ENCODE measurements around the gene SDE2. TPM values are rescaled to one million over a fixed set of nuclear protein-coding genes. Genes with fewer than 3 reads are reported as not detected.
"Not testable (repeated sequence)": the region's sequence is repeated elsewhere in the genome, so short reads cannot be mapped to it uniquely, and the experiment has no call there.

Gene SDE2
- total RNA-seq, 1 donor from 2014 or later = 19.6 TPM

DNA sequence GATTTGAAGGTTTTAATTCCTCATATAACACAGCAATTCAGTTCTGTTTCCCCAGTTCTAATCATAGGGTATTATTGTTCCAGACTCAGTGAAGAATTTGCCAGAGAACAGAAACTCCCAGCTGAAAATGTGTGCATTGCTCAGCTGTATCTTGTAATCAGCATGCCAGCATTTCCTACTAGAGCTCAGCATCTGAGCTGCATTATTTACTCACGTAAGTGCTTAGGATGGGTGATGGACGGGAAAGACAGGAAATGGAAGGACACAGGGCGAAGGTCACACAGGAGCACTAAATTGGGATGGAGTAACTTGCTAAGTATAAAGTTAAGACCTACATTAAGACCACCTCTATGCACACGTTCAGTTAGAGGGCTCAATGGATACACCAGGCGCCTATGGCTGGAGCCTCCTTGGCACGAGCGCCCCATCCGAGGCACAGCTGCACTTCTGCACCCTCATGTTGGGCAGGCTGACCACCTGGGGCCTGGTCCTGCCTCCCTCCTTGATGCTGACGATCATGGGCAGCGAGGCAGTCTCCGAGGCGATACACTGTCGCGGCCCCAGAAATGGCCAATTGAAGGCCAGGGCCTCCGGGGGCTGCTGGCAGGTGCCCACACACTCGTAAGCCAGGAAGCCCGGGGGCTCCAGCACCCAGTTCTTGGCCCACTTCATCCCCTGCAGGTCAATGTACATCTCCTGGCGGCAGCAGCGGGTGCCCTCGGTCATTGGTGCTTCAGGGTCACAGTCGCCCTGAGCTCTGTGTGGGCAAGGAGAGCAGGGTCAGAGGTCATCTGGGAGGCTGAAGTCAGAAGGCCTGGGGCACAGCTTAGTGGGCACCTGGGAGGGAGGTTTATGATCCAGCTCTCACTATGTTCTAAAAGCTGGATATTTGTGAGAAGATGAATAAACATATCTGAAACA is 61.8 kb downstream of the SDE2 start:
- H3K36me3 Mint-ChIP-seq (ENCODE audit: unreplicated experiment) = no peaks in the 10 kb centered on the region
- no peak overlapping the region for H3K4me3 Mint-ChIP-seq (ENCODE audit: unreplicated experiment)
- TF ChIP-seq, protein P1, sequence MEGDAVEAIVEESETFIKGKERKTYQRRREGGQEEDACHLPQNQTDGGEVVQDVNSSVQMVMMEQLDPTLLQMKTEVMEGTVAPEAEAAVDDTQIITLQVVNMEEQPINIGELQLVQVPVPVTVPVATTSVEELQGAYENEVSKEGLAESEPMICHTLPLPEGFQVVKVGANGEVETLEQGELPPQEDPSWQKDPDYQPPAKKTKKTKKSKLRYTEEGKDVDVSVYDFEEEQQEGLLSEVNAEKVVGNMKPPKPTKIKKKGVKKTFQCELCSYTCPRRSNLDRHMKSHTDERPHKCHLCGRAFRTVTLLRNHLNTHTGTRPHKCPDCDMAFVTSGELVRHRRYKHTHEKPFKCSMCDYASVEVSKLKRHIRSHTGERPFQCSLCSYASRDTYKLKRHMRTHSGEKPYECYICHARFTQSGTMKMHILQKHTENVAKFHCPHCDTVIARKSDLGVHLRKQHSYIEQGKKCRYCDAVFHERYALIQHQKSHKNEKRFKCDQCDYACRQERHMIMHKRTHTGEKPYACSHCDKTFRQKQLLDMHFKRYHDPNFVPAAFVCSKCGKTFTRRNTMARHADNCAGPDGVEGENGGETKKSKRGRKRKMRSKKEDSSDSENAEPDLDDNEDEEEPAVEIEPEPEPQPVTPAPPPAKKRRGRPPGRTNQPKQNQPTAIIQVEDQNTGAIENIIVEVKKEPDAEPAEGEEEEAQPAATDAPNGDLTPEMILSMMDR (IDR thresholded peaks at IDR 0.05; ENCODE audit: partially characterized antibody, unreplicated experiment) = no peak
- no peak for DNase-seq
- no peaks in the 10 kb centered on the region for H3K27me3 Mint-ChIP-seq (ENCODE audit: unreplicated experiment)
- no peaks in the 10 kb centered on the region for H3K9me3 Mint-ChIP-seq (ENCODE audit: unreplicated experiment)
- H3K4me1 Mint-ChIP-seq (ENCODE audit: low read depth, unreplicated experiment) = peaks cover 6% of the 10 kb centered on the region
- H3K27ac Mint-ChIP-seq (ENCODE audit: unreplicated experiment) = no peak overlapping the region

DNA sequence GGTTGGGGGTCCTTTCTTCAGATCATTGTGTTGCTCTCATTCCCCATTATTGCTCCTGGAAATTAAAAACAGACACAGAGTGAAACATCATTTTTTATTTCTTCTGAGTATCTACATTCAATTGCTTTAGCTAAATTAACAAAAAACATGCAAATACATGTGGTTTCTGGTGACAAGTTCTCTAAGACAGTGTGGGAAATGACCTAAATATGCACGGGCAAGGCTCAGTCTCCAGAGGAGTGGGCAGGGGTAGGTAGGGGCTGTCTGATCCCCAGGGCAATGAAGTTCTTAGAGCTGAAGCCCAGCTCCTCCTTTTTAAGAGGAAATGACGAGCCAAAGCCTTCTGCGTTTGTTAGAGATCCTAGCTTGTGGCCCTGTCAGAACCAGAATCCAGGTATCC is 62.6 kb downstream of the SDE2 start:
- DNase-seq = no peak
- H3K27ac Mint-ChIP-seq (ENCODE audit: unreplicated experiment) = no peak overlapping the region
- peaks cover 4% of the 10 kb centered on the region for H3K4me1 Mint-ChIP-seq (ENCODE audit: low read depth, unreplicated experiment)
- TF ChIP-seq, protein P1 (IDR thresholded peaks at IDR 0.05; ENCODE audit: partially characterized antibody, unreplicated experiment) = no peak
- no peaks in the 10 kb centered on the region for H3K27me3 Mint-ChIP-seq (ENCODE audit: unreplicated experiment)
- no peak overlapping the region for H3K4me3 Mint-ChIP-seq (ENCODE audit: unreplicated experiment)
- no peaks in the 10 kb centered on the region for H3K9me3 Mint-ChIP-seq (ENCODE audit: unreplicated experiment)
- no peaks in the 10 kb centered on the region for H3K36me3 Mint-ChIP-seq (ENCODE audit: unreplicated experiment)

DNA sequence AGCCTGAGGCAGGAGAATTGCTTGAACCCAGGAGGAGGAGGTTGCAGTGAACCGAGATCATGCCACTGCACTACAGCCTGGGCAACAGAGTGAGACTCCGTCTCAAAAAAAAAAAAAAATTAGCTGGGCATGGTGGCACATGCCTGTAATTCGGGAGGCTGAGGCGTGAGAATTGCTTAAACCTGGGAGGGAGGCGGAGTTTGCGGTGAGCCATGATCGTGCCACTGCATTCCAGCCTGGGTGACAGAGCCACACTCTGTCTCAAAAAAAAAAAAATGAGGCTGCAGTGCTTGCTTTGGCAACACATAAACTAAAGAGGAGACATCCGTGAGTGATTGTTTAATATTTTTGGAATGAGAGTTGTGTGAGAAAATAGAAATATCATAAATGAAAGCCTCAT is 63.1 kb downstream of the SDE2 start:
- H3K4me1 Mint-ChIP-seq (ENCODE audit: low read depth, unreplicated experiment); H3K27me3 Mint-ChIP-seq (ENCODE audit: unreplicated experiment); H3K36me3 Mint-ChIP-seq (ENCODE audit: unreplicated experiment); DNase-seq; H3K9me3 Mint-ChIP-seq (ENCODE audit: unreplicated experiment); H3K4me3 Mint-ChIP-seq (ENCODE audit: unreplicated experiment); H3K27ac Mint-ChIP-seq (ENCODE audit: unreplicated experiment): not testable (repeated sequence)

DNA sequence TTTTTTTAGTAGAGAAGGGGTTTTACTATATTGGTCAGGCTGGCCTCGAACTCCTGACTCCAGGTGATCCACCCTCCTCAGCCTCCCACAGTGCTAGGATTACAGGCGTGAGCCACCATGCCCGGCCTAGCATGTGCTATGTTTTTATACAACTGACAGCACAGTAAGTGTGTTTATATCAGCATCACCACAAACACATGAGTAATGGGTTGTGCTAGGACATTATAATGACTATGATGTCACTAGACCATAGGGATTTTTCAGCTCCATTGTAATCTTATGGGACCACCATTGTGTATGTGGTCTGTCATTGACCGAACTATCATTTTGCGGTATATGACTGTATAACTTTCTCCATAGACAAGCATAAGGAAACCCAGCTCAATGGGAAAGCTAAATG is 64.4 kb downstream of the SDE2 start:
- H3K9me3 Mint-ChIP-seq (ENCODE audit: unreplicated experiment) = no peaks in the 10 kb centered on the region
- H3K4me1 Mint-ChIP-seq (ENCODE audit: low read depth, unreplicated experiment) = no peaks in the 10 kb centered on the region
- no peak overlapping the region for H3K27ac Mint-ChIP-seq (ENCODE audit: unreplicated experiment)
- no peak overlapping the region for H3K4me3 Mint-ChIP-seq (ENCODE audit: unreplicated experiment)
- H3K27me3 Mint-ChIP-seq (ENCODE audit: unreplicated experiment) = no peaks in the 10 kb centered on the region
- no peaks in the 10 kb centered on the region for H3K36me3 Mint-ChIP-seq (ENCODE audit: unreplicated experiment)
- TF ChIP-seq, protein P1 (IDR thresholded peaks at IDR 0.05; ENCODE audit: partially characterized antibody, unreplicated experiment) = no peak
- no peak for DNase-seq

DNA sequence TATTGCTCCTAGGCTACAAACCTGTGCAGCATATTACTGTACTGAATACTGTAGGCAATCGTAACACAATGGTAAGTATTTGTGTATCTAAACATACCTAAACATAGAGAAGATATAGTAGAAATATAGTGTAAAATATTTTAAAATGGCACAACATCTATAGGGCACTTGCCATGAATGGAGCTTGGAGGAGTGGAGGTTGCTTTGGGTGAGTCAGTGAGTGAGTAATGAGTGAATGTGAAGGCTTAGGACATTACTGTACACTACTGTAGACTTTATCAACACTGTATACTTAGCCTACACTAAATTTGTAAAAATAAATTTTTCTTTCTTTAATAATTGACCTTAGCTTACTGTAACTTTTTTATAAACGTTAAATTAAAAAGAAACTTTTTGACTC is 66.1 kb downstream of the SDE2 start:
- H3K4me3 Mint-ChIP-seq (ENCODE audit: unreplicated experiment) = no peak overlapping the region
- H3K27ac Mint-ChIP-seq (ENCODE audit: unreplicated experiment) = no peak overlapping the region
- no peaks in the 10 kb centered on the region for H3K36me3 Mint-ChIP-seq (ENCODE audit: unreplicated experiment)
- TF ChIP-seq, protein P1 (IDR thresholded peaks at IDR 0.05; ENCODE audit: partially characterized antibody, unreplicated experiment) = no peak
- peaks cover 6% of the 10 kb centered on the region for H3K4me1 Mint-ChIP-seq (ENCODE audit: low read depth, unreplicated experiment)
- no peak for DNase-seq
- H3K27me3 Mint-ChIP-seq (ENCODE audit: unreplicated experiment) = peaks cover under 1% of the 10 kb centered on the region
- peaks cover 2% of the 10 kb centered on the region for H3K9me3 Mint-ChIP-seq (ENCODE audit: unreplicated experiment)

Other genes starting within 250 kb of the SDE2 start
- 364 TPM for gene SRP9, start 221.5 kb downstream of the SDE2 start, total RNA-seq (ENCODE audit: unreplicated experiment)
- 60.4 TPM for gene EPHX1, start 189.2 kb downstream of the SDE2 start, total RNA-seq (ENCODE audit: unreplicated experiment)
- gene TMEM63A, start 117.0 kb downstream of the SDE2 start, total RNA-seq (ENCODE audit: unreplicated experiment) = 1.1 TPM
- 2.3 TPM for gene LEFTY1, start 110.2 kb downstream of the SDE2 start, total RNA-seq (ENCODE audit: unreplicated experiment)
- gene PYCR2, start 75.1 kb downstream of the SDE2 start, total RNA-seq (ENCODE audit: unreplicated experiment) = 36.6 TPM
- gene LEFTY2, start 58.1 kb downstream of the SDE2 start, total RNA-seq (ENCODE audit: unreplicated experiment) = 5.0 TPM
- 1,150 TPM for gene H3-3A, start 63.4 kb upstream of the SDE2 start, total RNA-seq (ENCODE audit: unreplicated experiment)
- 33.7 TPM for gene ACBD3, start 187.4 kb upstream of the SDE2 start, total RNA-seq (ENCODE audit: unreplicated experiment)
- 0.54 TPM for gene MIXL1, start 224.3 kb upstream of the SDE2 start, total RNA-seq (ENCODE audit: unreplicated experiment)

Measured in glutamatergic neuron (in vitro differentiated cells).